GM12878 (cell line): Measurements from ENCODE around the gene SLC39A8. TPM values are rescaled to one million over a fixed set of nuclear protein-coding genes. Genes with fewer than 3 reads are reported as not detected.

Experiments
- ATAC-seq: fragments of 200-7000 bp; cut with Tn5 transposase; 3 replicates; pipeline ENCODE4 v1.9.1; 2020; ENCODE audit warnings: mild to moderate bottlenecking, moderate library complexity
- BruUV-seq: library from RNA; stranded (reverse); fragments of 400-500 nt; replicated peaks from 2 replicates; lab custom pipeline; 2021; lab: Mats Ljungman, UMichigan
- CTCF ChIA-PET: fragments of 300-600 bp; sonication (Branson Sonifier 250); formaldehyde crosslinking; extraction: SDS; loops from one replicate; lab custom pipeline; 2021; ENCODE audit warnings: inconsistent platforms; lab: Yijun Ruan, JAX
- POLR2A ChIA-PET: fragments of 350-600 bp; formaldehyde crosslinking; extraction: SDS; loops from one replicate; lab custom pipeline; 2021; ENCODE audit warnings: inconsistent platforms; lab: Charles Lee
- RAD21 ChIA-PET: fragments of 300-600 bp; sonication (Branson Sonifier 250); formaldehyde crosslinking; loops from one replicate; lab custom pipeline; 2023; ENCODE audit warnings: antibody characterized with exemption; ENCODE audit not compliant: unreplicated experiment; lab: Charles Lee
- SMC1A ChIA-PET: fragments of 300-600 bp; sonication (Branson Sonifier 250); formaldehyde crosslinking; loops from one replicate; lab custom pipeline; 2023; ENCODE audit not compliant: unreplicated experiment, uncharacterized antibody; lab: Charles Lee
- DNase-seq: peaks from one replicate; pipeline ENCODE4 v3.0.0-alpha.2; 2011; ENCODE audit warnings: low read depth, low spot score
- FAIRE-seq: peaks from 3 replicates; lab custom pipeline; 2011; peaks lifted over from hg19 to GRCh38; lab: Jason Lieb, UNC
- H2AFZ ChIP-seq: 2 replicates; pipeline ENCODE4 v1.6.0; 2011; ENCODE audit warnings: low read depth, low read length, control low read depth; ENCODE audit not compliant: control insufficient read depth
- H3K27ac ChIP-seq: 2 replicates; pipeline ENCODE4 v1.5.1; 2011; ENCODE audit warnings: control low read depth; ENCODE audit not compliant: control insufficient read depth, insufficient read depth
- H3K27me3 ChIP-seq, 2 experiments: replicated peaks in 1 of 2; 2 replicates each; pipeline versions ENCODE4 v1.6.0 to v1.6.1; 2011; ENCODE audit warnings: low read length in 1 of 2; ENCODE audit not compliant: control insufficient read depth in 2 of 2, insufficient read depth in 2 of 2
- H3K36me3 ChIP-seq, 2 experiments: 2 replicates each; pipeline ENCODE4 v1.5.1; 2011; ENCODE audit warnings: low read length in 1 of 2; ENCODE audit not compliant: control insufficient read depth in 2 of 2, insufficient read depth in 2 of 2
- H3K4me1 ChIP-seq: 2 replicates; pipeline ENCODE4 v1.6.1; 2011; ENCODE audit warnings: mild to moderate bottlenecking, low read length, moderate library complexity, mixed read lengths; ENCODE audit not compliant: control insufficient read depth, insufficient read depth
- H3K4me2 ChIP-seq: 2 replicates; pipeline ENCODE4 v1.6.0; 2011; ENCODE audit warnings: control low read depth; ENCODE audit not compliant: control insufficient read depth, insufficient read depth
- H3K4me3 ChIP-seq: fragments of 200-600 bp; sonication (generic); 2 replicates; pipeline ENCODE4 v1.5.1; 2016
- H3K79me2 ChIP-seq: 2 replicates; pipeline ENCODE4 v1.6.0; 2011; ENCODE audit warnings: low read length; ENCODE audit not compliant: control insufficient read depth, insufficient read depth
- H3K9ac ChIP-seq: 2 replicates; pipeline ENCODE4 v1.8.0; 2011; ENCODE audit warnings: low read length, control low read depth, mixed read lengths; ENCODE audit not compliant: control insufficient read depth, insufficient read depth
- H3K9me3 ChIP-seq: replicated peaks from 3 replicates; pipeline ENCODE4 v1.5.1; 2011; ENCODE audit warnings: mild to moderate bottlenecking, low read length; ENCODE audit not compliant: control insufficient read depth, insufficient read depth
- H4K20me1 ChIP-seq: 2 replicates; pipeline ENCODE4 v1.6.0; 2011; ENCODE audit not compliant: control insufficient read depth, insufficient read depth
- ASH2L ChIP-seq: fragments of 300-600, 200-600 bp; sonication (generic); IDR thresholded peaks from 2 replicates; pipeline ENCODE4 v1.6.1; 2017; ENCODE audit warnings: low read depth, mild to moderate bottlenecking, borderline replicate concordance
- CEBPB ChIP-seq, 2 experiments: fragments of 150-350 bp in 1 of 2; IDR thresholded peaks; 2 replicates each; pipeline ENCODE4 v1.6.1; 2012 to 2014; ENCODE audit warnings: low read depth in 2 of 2, low read length in 2 of 2, borderline replicate concordance in 1 of 2, inconsistent platforms in 1 of 2
- CHD2 ChIP-seq: IDR thresholded peaks from 2 replicates; pipeline ENCODE4 v1.6.1; 2011; ENCODE audit warnings: low read depth, low read length, improper control_type of control experiment, borderline replicate concordance
- CREM ChIP-seq: IDR thresholded peaks from 2 replicates; pipeline ENCODE4 v1.6.1; 2014; ENCODE audit warnings: antibody characterized with exemption, low read depth
- EED ChIP-seq: sonication (generic); IDR thresholded peaks from 2 replicates; pipeline ENCODE4 v1.6.1; 2016; ENCODE audit warnings: antibody characterized with exemption, low read depth
- EGR1 ChIP-seq, 2 experiments: IDR thresholded peaks; 1 replicate in 1 of 2; 2 replicates in 1 of 2; pipeline ENCODE4 v1.6.1; 2011 to 2012; ENCODE audit warnings: low read depth in 2 of 2, low read length in 2 of 2, borderline replicate concordance in 1 of 2, mild to moderate bottlenecking in 1 of 2, moderate library complexity in 1 of 2
- IKZF1 ChIP-seq: fragments of 450-650 bp; conservative IDR thresholded peaks from 2 replicates; pipeline ENCODE4 v1.6.1; 2017; ENCODE audit warnings: antibody characterized with exemption, mild to moderate bottlenecking
- IKZF2 ChIP-seq, 2 experiments: fragments of 450-650 bp; IDR thresholded peaks; 2 replicates each; pipeline ENCODE4 v1.6.1; 2017; ENCODE audit warnings: mild to moderate bottlenecking in 2 of 2, moderate library complexity in 2 of 2
- LARP7 ChIP-seq: fragments of 450-650 bp; IDR thresholded peaks from 2 replicates; pipeline ENCODE4 v1.6.1; 2017; ENCODE audit warnings: mild to moderate bottlenecking
- MTA3 ChIP-seq: IDR thresholded peaks from 2 replicates; pipeline ENCODE4 v1.6.1; 2012; ENCODE audit warnings: low read length, inconsistent platforms, borderline replicate concordance
- PAX5 ChIP-seq: IDR thresholded peaks from 2 replicates; pipeline ENCODE4 v1.6.1; 2011; ENCODE audit warnings: low read depth, low read length, borderline replicate concordance
- POLR2AphosphoS2 ChIP-seq: IDR thresholded peaks from 2 replicates; pipeline ENCODE4 v1.6.1; 2011; ENCODE audit warnings: low read depth, mild to moderate bottlenecking, low read length, improper control_type of control experiment, moderate library complexity
- RELA ChIP-seq: fragments of 450-650 bp; IDR thresholded peaks from 2 replicates; pipeline ENCODE4 v1.8.0; 2014; ENCODE audit warnings: borderline replicate concordance; ENCODE audit not compliant: partially characterized antibody
- SIX5 ChIP-seq: IDR thresholded peaks from 2 replicates; pipeline ENCODE4 v1.6.1; 2011; ENCODE audit warnings: mild to moderate bottlenecking, low read depth, low read length, moderate library complexity; ENCODE audit not compliant: severe bottlenecking
- STAT1 ChIP-seq: fragments of 450-650 bp; conservative IDR thresholded peaks from 2 replicates; pipeline ENCODE4 v1.6.1; 2014; ENCODE audit warnings: antibody characterized with exemption, mild to moderate bottlenecking
- WRNIP1 ChIP-seq: IDR thresholded peaks from 2 replicates; pipeline ENCODE4 v1.6.1; 2011; ENCODE audit warnings: low read depth, low read length, improper control_type of control experiment, borderline replicate concordance
- YY1 ChIP-seq: IDR thresholded peaks from 2 replicates; pipeline ENCODE4 v1.6.1; 2011; ENCODE audit warnings: low read depth, mild to moderate bottlenecking, low read length
- WGBS: methylation state at CpG from one replicate; pipeline ENCODE4 v1.1.6; 2016; ENCODE audit warnings: low lambda C conversion rate; ENCODE audit not compliant: insufficient replicate concordance, insufficient coverage; ENCODE audit errors: missing lambda C conversion rate; 5-methylcytosine and 5-hydroxymethylcytosine counted together
- in situ Hi-C: fragments of 300-500 bp; cut with MboI; formaldehyde crosslinking; loops from 9 replicates; pipeline ENCODE4 v1.14.3; 2018; ENCODE audit warnings: mixed read lengths
- intact Hi-C: fragments of 100-400 bp; cut with micrococcal nuclease; formaldehyde crosslinking; loops from one replicate; pipeline ENCODE4 v1.14.2; 2022; ENCODE audit not compliant: unreplicated experiment
- polyA plus RNA-seq, 11 experiments: library from polyadenylated mRNA; depleted of rRNA in 4 of 11; unstranded in 6 of 11; stranded (reverse) in 5 of 11; fragments of >200 nt; fragmentation: Nextera tagmentation in 4 of 11; fragmentation: Illumina TruSeq in 1 of 11; extraction: Ambion mirVana in 4 of 11; extraction: Trizol in 1 of 11; gene quantifications; 1 replicate in 1 of 11; 2 replicates in 10 of 11; pipeline versions ENCODE4 v1.2.1 to v1.2.3, GENCODE V29; 2011 to 2016; ENCODE audit warnings: inconsistent platforms in 2 of 11, missing spikeins in 2 of 11, low read depth in 1 of 11
- total RNA-seq, 4 experiments: library from RNA; depleted of rRNA in 3 of 4; stranded (reverse); fragments of >200 nt in 3 of 4; fragmentation: Illumina TruSeq in 1 of 4; extraction: Trizol in 1 of 4; gene quantifications; 2 replicates each; pipeline versions ENCODE4 v1.2.1 to v1.2.3, GENCODE V29; 2013 to 2021
- TF ChIP-seq, protein P1 (sequence below): fragments of 450-650 bp; IDR thresholded peaks from 2 replicates; pipeline ENCODE4 v1.6.1; 2014; ENCODE audit warnings: mild to moderate bottlenecking
- TF ChIP-seq, protein P2 (sequence below): fragments of 450-650 bp; IDR thresholded peaks from 2 replicates; pipeline ENCODE4 v1.6.1; 2017; ENCODE audit warnings: low read depth, mild to moderate bottlenecking, moderate library complexity

SLC39A8 gene
- total and polyA plus RNA-seq, 10 of the 15 experiments (the other 5 are each of a cell fraction or from before 2014, with no cell fraction given): 7.9 to 47.8 (median 32.8) TPM

DNA sequence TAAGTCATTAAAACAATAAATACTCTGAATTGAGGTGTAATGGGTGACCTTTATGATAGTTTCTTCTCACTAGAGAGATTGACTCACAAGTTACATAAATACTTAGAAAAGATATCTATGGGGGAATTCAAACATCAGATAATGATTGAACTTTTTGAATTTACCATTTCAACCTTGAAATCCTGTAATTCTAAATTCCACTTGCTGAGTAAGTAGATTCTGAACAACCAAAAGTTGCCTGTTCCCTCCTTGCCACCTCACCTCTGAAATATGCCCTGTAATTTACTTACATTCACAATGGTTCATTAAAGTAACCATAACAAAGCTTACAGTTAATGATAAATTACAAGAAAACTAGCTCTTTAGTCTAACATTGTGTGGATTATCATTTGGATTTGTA lies 43.3 kb upstream of the SLC39A8 start (continued):
- TF ChIP-seq IKZF1 (no peak), IKZF2 (IDR thresholded peaks at IDR 0.05) (no peak), RELA (no peak), STAT1 (no peak), CEBPB (IDR thresholded peaks at IDR 0.05; ENCODE audit: borderline replicate concordance in 1 of 2, low read depth in 2 of 2, low read length in 2 of 2) (no peak), WRNIP1 (no peak)
- TF ChIP-seq, protein P1, sequence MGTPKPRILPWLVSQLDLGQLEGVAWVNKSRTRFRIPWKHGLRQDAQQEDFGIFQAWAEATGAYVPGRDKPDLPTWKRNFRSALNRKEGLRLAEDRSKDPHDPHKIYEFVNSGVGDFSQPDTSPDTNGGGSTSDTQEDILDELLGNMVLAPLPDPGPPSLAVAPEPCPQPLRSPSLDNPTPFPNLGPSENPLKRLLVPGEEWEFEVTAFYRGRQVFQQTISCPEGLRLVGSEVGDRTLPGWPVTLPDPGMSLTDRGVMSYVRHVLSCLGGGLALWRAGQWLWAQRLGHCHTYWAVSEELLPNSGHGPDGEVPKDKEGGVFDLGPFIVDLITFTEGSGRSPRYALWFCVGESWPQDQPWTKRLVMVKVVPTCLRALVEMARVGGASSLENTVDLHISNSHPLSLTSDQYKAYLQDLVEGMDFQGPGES: no peak

DNA sequence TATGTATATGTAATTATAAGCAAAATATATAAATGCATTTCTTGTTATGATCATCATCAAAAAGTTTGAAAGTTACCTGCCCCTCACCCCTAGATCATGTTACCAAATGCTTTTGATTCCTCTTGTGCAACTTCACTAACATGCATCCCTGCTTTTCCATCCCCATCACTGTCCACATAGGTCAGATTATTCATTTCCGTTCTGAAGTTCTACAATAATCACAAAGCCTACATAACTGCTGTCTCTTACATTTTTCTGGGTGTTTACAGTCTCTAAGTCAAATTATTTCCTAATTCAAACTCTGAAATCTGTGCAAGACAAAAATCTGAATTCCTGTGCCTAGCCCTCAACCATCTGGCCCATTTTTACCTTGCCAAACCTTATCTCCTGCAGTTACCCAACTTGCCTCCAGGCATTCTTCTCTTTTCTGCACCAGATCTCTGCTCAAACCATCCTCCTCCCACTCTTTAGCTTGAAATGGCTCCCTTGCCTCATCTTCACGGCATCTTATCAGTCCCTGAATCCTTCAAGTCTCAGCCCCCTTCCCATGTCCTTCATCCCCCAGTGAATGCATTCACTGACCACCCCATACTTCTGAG lies 42.4 kb upstream of the SLC39A8 start:
- ChIA-PET POLR2A (no interaction called here), CTCF (no interaction called here), SMC1A (no interaction called here), RAD21 (no interaction called here)
- no peaks in the 10 kb centered on the region for H3K9me3 ChIP-seq
- ATAC-seq: no peak
- no peak for DNase-seq
- H3K36me3 ChIP-seq: no peaks in the 10 kb centered on the region
- H4K20me1 ChIP-seq: no peaks in the 10 kb centered on the region
- H3K27ac ChIP-seq: no peak overlapping the region
- H3K4me1 ChIP-seq: no peaks in the 10 kb centered on the region
- no peak for TF ChIP-seq POLR2AphosphoS2
- TF ChIP-seq, protein P2, sequence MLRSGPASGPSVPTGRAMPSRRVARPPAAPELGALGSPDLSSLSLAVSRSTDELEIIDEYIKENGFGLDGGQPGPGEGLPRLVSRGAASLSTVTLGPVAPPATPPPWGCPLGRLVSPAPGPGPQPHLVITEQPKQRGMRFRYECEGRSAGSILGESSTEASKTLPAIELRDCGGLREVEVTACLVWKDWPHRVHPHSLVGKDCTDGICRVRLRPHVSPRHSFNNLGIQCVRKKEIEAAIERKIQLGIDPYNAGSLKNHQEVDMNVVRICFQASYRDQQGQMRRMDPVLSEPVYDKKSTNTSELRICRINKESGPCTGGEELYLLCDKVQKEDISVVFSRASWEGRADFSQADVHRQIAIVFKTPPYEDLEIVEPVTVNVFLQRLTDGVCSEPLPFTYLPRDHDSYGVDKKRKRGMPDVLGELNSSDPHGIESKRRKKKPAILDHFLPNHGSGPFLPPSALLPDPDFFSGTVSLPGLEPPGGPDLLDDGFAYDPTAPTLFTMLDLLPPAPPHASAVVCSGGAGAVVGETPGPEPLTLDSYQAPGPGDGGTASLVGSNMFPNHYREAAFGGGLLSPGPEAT: no peak
- no peak for TF ChIP-seq YY1
- TF ChIP-seq EED: no peak
- TF ChIP-seq CHD2: no peak
- TF ChIP-seq ASH2L: no peak
- TF ChIP-seq PAX5: no peak
- no peak for TF ChIP-seq EGR1 (IDR thresholded peaks at IDR 0.05; ENCODE audit: borderline replicate concordance in 1 of 2, low read depth in 2 of 2, low read length in 2 of 2)
- TF ChIP-seq LARP7: no peak
- no peak for TF ChIP-seq MTA3
- no peak for TF ChIP-seq SIX5
- no peak for TF ChIP-seq CREM
- H3K4me2 ChIP-seq: no peak overlapping the region
- H3K4me3 ChIP-seq: no peak overlapping the region
- H3K9ac ChIP-seq: no peak overlapping the region
- no TSS peak for BruUV-seq
- 15% methylated on average over 2 of the region's 2 CpGs for WGBS
- intact Hi-C loops (no loop called here), in situ Hi-C loops (no loop called here)
- no peak for FAIRE-seq
- H3K79me2 ChIP-seq: no peaks in the 10 kb centered on the region
- H2AFZ ChIP-seq: no peak overlapping the region
- H3K27me3 ChIP-seq: no peaks in the 10 kb centered on the region
